Kidney epithelial cell (primary cell): Measurements from ENCODE around the gene DNAJB8. TPM values are rescaled to one million over a fixed set of nuclear protein-coding genes. Genes with fewer than 3 reads are reported as not detected.

ENCODE experiments used
- DNase-seq: peaks from one replicate; pipeline ENCODE4 v3.0.0-alpha.2; 2010; ENCODE audit warnings: low read depth
- H3K27me3 ChIP-seq: 2 replicates; pipeline ENCODE4 v1.6.0; 2011; ENCODE audit warnings: low read length; ENCODE audit not compliant: control insufficient read depth, insufficient read depth
- H3K36me3 ChIP-seq: 2 replicates; pipeline ENCODE4 v1.5.1; 2011; ENCODE audit warnings: low read length; ENCODE audit not compliant: control insufficient read depth, insufficient read depth
- H3K4me3 ChIP-seq: 2 replicates; pipeline ENCODE4 v1.5.1; 2011; ENCODE audit warnings: low read depth, mild to moderate bottlenecking, control low read depth, low read length
- total RNA-seq: library from RNA; depleted of rRNA; stranded (reverse); fragments of >200 nt; gene quantifications from 2 replicates; pipeline ENCODE4 v1.2.3, GENCODE V29; 2015
- TF ChIP-seq, protein P1 (sequence below): IDR thresholded peaks from 2 replicates; pipeline ENCODE4 v1.5.1; 2011; ENCODE audit warnings: mild to moderate bottlenecking, moderate library complexity, low read length, control low read depth, inconsistent platforms; ENCODE audit not compliant: insufficient read depth, poor library complexity, severe bottlenecking

Gene DNAJB8
- total RNA-seq, 1 donor from 2014 or later, result not detected

GRCh38 chr3:128501431-128501830 is 34.7 kb upstream of the DNAJB8 start:
- Histone ChIP-seq H3K27me3 (peaks cover 26% of the 10 kb centered on the region), H3K36me3 (no peaks in the 10 kb centered on the region), H3K4me3 (no peak overlapping the region)
- no peak for DNase-seq
- TF ChIP-seq, protein P1, sequence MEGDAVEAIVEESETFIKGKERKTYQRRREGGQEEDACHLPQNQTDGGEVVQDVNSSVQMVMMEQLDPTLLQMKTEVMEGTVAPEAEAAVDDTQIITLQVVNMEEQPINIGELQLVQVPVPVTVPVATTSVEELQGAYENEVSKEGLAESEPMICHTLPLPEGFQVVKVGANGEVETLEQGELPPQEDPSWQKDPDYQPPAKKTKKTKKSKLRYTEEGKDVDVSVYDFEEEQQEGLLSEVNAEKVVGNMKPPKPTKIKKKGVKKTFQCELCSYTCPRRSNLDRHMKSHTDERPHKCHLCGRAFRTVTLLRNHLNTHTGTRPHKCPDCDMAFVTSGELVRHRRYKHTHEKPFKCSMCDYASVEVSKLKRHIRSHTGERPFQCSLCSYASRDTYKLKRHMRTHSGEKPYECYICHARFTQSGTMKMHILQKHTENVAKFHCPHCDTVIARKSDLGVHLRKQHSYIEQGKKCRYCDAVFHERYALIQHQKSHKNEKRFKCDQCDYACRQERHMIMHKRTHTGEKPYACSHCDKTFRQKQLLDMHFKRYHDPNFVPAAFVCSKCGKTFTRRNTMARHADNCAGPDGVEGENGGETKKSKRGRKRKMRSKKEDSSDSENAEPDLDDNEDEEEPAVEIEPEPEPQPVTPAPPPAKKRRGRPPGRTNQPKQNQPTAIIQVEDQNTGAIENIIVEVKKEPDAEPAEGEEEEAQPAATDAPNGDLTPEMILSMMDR, result no peak

- Histone ChIP-seq H3K36me3 (no peaks in the 10 kb centered on the region), H3K27me3 (peaks cover 35% of the 10 kb centered on the region), H3K4me3 (no peak overlapping the region)
- TF ChIP-seq, protein P1, result no peak
- DNase-seq, result no peak
Measured at GRCh38 chr3:128500556-128500955, 33.9 kb upstream of the DNAJB8 start.

DNA sequence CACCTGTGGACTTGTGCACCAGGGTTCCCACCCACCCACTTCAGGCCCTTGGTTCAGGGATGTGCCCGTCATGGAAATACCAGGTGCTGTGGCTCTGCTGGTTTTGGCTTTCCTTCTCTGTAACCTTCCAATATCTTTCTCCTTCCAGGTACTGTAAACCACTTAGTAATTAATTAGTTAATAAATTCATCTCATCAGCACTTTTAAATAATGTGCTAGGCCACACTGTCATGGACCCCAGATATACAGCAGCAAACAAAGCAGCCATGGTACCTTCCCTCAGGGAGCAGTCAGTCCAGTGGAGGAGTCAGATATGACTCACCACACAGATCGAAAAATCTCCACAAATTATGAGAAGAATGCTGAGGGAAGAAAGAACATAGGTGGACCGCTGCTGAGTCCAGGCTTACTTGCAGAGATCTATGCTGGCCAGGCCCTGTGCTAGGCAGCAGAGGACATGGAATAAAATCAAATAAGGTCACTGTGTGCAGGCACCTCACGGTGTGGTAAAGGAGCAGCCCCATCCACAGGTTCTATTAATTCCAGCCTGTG is 33.1 kb upstream of the DNAJB8 start:
- Histone ChIP-seq H3K27me3 (peaks cover 41% of the 10 kb centered on the region), H3K4me3 (no peak overlapping the region), H3K36me3 (no peaks in the 10 kb centered on the region)
- TF ChIP-seq, protein P1, result no peak
- DNase-seq, result no peak

DNA sequence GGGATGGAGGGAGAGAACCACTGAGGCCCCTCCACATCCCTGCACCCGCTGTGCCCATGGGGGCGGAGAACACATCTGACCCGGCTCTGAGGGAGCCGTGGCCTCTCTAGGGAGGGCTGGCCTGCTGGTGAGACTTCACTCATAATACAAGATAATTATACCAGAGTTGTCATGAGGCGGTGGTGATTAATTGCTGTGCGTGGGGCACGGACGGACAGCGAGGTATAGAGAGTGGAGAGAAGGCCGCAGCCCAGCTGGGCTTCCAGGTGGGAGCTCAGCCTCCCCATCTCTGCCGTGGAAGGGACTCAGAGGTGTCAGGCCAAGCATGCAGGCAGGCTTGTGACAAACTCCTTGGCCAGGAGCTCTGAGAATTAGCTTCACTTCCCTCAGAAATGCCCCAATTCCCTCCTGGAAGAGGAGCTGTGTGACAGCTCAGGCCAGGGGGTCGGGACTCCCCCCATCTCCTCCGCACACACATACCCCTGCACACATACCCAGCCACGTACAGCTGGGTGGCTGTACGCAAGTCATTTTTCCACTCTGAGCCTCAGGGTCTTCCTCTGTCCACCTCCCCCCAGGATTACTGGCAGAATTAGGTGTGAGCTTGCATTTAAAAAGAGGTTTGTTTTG is 32.3 kb upstream of the DNAJB8 start:
- no peaks in the 10 kb centered on the region for H3K36me3 ChIP-seq
- no peak for DNase-seq
- peaks cover 47% of the 10 kb centered on the region for H3K27me3 ChIP-seq
- H3K4me3 ChIP-seq, result no peak overlapping the region
- TF ChIP-seq, protein P1, result no peak

DNA sequence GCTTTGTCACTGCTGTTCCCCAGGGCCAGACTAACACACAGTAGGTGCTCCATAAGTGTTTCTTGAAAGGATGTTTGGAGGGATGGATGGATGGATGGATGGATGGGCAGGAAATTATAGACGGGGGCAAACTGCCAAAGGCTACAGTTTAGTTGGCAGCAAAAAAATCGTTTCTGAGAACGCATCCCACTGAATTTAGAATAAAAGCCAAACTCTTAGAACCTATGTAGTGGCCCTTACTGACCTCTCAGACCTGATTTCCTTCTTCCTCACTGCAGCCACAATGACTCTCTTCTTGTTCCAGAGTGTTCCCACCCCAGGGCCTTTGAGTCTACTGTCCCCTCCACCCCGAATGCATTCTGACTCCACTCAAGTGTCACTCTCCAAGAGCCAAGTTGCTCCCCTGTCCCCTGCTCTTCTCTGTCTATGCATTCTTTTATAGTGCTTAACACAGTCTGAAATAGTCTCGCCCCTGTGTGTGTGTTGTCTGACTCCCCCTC is 31.5 kb upstream of the DNAJB8 start:
- Histone ChIP-seq H3K27me3 (peaks cover 53% of the 10 kb centered on the region), H3K36me3 (no peaks in the 10 kb centered on the region), H3K4me3 (no peak overlapping the region)
- no peak for DNase-seq
- TF ChIP-seq, protein P1, result no peak
